ENCODE results near the gene YRDC.

- TF ChIP-seq CTCF (IDR thresholded peaks at IDR 0.05) (no peak), POLR2A (IDR thresholded peaks at IDR 0.05) (no peak)
Measured at GRCh38 chr1:37794372-37795339, 13.4 kb downstream of the YRDC start.

All from uterus (tissue), 2 donors.